Measurements from ENCODE around the gene TOR3A. TPM values are rescaled to one million over a fixed set of nuclear protein-coding genes. Genes with fewer than 3 reads are reported as not detected.
A peak's percentile ranks its signal among the peaks of the same experiment; 100 is the strongest.

TOR3A gene
- total RNA-seq, 1 donor from 2014 or later, result 53.6 TPM

GRCh38 chr1:179082333-179082998, 596 bp downstream of the TOR3A start:
- Histone ChIP-seq H3K4me3 (ENCODE audit: low read depth, low read length) (peak overlapping the region; percentile 90), H3K36me3 (ENCODE audit: control insufficient read depth, insufficient read depth, low read length) (no peaks in the 10 kb centered on the region), H3K27me3 (ENCODE audit: control insufficient read depth, insufficient read depth, low read length) (no peaks in the 10 kb centered on the region)
- DNase-seq (ENCODE audit: low read depth), result no peak
- TF ChIP-seq, protein P1, sequence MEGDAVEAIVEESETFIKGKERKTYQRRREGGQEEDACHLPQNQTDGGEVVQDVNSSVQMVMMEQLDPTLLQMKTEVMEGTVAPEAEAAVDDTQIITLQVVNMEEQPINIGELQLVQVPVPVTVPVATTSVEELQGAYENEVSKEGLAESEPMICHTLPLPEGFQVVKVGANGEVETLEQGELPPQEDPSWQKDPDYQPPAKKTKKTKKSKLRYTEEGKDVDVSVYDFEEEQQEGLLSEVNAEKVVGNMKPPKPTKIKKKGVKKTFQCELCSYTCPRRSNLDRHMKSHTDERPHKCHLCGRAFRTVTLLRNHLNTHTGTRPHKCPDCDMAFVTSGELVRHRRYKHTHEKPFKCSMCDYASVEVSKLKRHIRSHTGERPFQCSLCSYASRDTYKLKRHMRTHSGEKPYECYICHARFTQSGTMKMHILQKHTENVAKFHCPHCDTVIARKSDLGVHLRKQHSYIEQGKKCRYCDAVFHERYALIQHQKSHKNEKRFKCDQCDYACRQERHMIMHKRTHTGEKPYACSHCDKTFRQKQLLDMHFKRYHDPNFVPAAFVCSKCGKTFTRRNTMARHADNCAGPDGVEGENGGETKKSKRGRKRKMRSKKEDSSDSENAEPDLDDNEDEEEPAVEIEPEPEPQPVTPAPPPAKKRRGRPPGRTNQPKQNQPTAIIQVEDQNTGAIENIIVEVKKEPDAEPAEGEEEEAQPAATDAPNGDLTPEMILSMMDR (IDR thresholded peaks at IDR 0.05; ENCODE audit: insufficient read depth, low read length, poor library complexity, severe bottlenecking), result no peak

DNA sequence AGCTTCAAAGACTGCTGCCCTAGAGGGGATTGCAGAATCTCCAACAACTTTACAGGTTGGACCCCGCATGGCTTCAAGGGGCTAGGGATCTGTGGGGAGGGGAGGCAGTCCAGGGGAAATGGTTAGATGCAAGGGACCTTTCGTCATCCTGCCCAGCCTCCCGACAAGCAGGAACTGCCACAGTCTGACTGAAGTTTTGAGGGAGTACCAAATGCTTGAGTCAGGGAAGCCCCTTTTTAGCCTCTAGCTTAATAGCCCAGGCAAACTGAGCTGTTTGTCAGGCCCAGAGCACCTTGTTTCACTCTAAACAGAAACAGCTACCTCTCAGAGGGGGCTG, 1.1 kb downstream of the TOR3A start:
- Histone ChIP-seq H3K4me3 (ENCODE audit: low read depth, low read length) (peak overlapping the region; percentile 90), H3K27me3 (ENCODE audit: control insufficient read depth, insufficient read depth, low read length) (no peaks in the 10 kb centered on the region), H3K36me3 (ENCODE audit: control insufficient read depth, insufficient read depth, low read length) (no peaks in the 10 kb centered on the region)
- DNase-seq (ENCODE audit: low read depth), result no peak
- TF ChIP-seq, protein P1 (IDR thresholded peaks at IDR 0.05; ENCODE audit: insufficient read depth, low read length, poor library complexity, severe bottlenecking), result no peak

- Histone ChIP-seq H3K36me3 (ENCODE audit: control insufficient read depth, insufficient read depth, low read length) (no peaks in the 10 kb centered on the region), H3K4me3 (ENCODE audit: low read depth, low read length) (no peak overlapping the region), H3K27me3 (ENCODE audit: control insufficient read depth, insufficient read depth, low read length) (no peaks in the 10 kb centered on the region)
- DNase-seq (ENCODE audit: low read depth), result no peak
- TF ChIP-seq, protein P1 (IDR thresholded peaks at IDR 0.05; ENCODE audit: insufficient read depth, low read length, poor library complexity, severe bottlenecking), result no peak
Observed at GRCh38 chr1:179083533-179083932, 1.7 kb downstream of the TOR3A start.

DNA sequence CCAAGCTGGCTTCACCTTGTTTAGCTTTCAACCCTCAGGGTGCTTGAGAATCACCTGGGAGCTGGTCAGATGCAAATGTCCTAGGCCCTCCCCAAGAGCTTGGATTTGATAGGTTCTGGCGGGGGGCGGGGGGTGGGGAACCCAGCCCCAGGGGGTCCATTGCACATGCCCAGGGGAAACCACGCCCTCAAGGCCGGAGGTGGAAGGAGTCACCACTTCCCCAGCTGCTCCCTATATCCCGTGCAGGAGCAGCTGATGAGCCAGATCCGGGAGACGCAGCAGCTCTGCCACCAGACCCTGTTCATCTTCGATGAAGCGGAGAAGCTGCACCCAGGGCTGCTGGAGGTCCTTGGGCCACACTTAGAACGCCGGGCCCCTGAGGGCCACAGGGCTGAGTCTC, 5.8 kb downstream of the TOR3A start:
- Histone ChIP-seq H3K27me3 (ENCODE audit: control insufficient read depth, insufficient read depth, low read length) (no peaks in the 10 kb centered on the region), H3K36me3 (ENCODE audit: control insufficient read depth, insufficient read depth, low read length) (no peaks in the 10 kb centered on the region), H3K4me3 (ENCODE audit: low read depth, low read length) (no peak overlapping the region)
- TF ChIP-seq, protein P1 (IDR thresholded peaks at IDR 0.05; ENCODE audit: insufficient read depth, low read length, poor library complexity, severe bottlenecking), result no peak
- no peak for DNase-seq (ENCODE audit: low read depth)

DNA sequence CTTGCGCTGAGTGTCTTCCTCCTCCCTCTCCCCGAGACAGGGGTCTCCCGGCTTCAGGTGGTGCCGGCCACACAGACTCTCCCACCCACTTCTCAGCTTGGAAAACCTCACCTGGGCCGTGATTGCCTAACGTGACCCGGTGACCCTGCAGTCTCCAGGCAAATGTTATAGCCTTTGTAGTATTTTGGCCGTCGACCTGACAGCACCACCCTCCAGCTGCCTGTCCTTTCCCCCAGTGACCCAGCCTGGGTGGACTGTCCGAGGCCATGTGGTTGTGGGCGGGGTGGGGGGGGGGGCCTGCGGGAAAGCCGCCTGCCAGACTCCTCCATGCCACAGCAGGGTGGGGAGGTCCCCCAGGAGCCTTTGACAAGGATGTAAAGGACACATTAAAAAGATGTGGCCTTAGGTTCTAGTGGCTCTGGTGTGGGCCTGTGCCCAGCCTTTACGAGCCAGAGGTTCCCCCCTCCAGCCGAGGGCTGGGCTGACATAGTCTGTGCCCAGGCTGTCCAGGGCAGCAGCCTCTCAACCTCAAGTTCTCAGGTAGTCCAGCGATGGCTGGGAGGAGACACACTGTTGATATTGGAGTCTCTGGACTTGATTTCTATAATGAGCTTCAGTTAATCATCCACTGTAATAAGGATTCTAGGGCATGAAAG, 8.1 kb downstream of the TOR3A start:
- Histone ChIP-seq H3K27me3 (ENCODE audit: control insufficient read depth, insufficient read depth, low read length) (no peaks in the 10 kb centered on the region), H3K4me3 (ENCODE audit: low read depth, low read length) (no peak overlapping the region), H3K36me3 (ENCODE audit: control insufficient read depth, insufficient read depth, low read length) (peaks cover 3% of the 10 kb centered on the region)
- TF ChIP-seq, protein P1 (IDR thresholded peaks at IDR 0.05; ENCODE audit: insufficient read depth, low read length, poor library complexity, severe bottlenecking), result no peak
- no peak for DNase-seq (ENCODE audit: low read depth)

DNA sequence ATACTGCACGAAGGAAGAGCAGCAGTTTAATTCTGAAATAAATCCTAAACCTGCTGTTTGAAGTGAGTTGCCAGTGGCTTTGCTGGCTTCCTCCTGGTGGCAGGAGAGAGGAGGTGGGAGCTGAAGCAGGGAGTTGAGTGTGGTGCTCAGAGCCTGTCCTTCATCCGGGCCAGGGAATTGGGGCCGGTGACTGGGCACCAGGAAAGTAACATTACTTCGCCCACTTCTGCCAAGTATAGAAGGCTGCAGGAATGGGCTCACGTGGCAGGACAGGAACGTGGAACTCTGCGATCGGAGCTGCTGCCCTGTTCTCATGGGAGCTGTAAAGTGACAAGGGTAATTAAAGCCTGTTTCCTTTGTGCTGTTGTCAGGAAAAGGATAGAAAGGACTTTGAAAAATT, 8.7 kb downstream of the TOR3A start:
- TF ChIP-seq, protein P1 (IDR thresholded peaks at IDR 0.05; ENCODE audit: insufficient read depth, low read length, poor library complexity, severe bottlenecking), result no peak
- Histone ChIP-seq H3K36me3 (ENCODE audit: control insufficient read depth, insufficient read depth, low read length) (peaks cover 3% of the 10 kb centered on the region), H3K27me3 (ENCODE audit: control insufficient read depth, insufficient read depth, low read length) (no peaks in the 10 kb centered on the region), H3K4me3 (ENCODE audit: low read depth, low read length) (no peak overlapping the region)
- DNase-seq (ENCODE audit: low read depth), result no peak
